ENCODE measurements around the gene OR11H1. TPM values are rescaled to one million over a fixed set of nuclear protein-coding genes. Genes with fewer than 3 reads are reported as not detected.
"Not testable (repeated sequence)": the region's sequence is repeated elsewhere in the genome, so short reads cannot be mapped to it uniquely, and the experiment has no call there.

Gene OR11H1
- not detected for total RNA-seq

- FAIRE-seq; DNase-seq (ENCODE audit: low spot score in 2 of 2): not testable (repeated sequence)
Observed at GRCh38 chr22:15527892-15528291, at the start of gene OR11H1. OR11H1 (plus strand) TSS chr22:15528192; CDS start chr22:15528192, 0 bp downstream.

- FAIRE-seq, result not testable (repeated sequence)
Observed at GRCh38 chr22:15509967-15510366, 18.0 kb upstream of the OR11H1 start.

GRCh38 chr22:15515896-15516295, 12.1 kb upstream of the OR11H1 start:
- FAIRE-seq, result not testable (repeated sequence)

More at GRCh38 chr22:15509967-15510366, 18.0 kb upstream of the OR11H1 start:
- DNase-seq (ENCODE audit: low spot score in 2 of 2), result not testable (repeated sequence)

GRCh38 chr22:15553767-15554166, 25.8 kb downstream of the OR11H1 start:
- not testable (repeated sequence) for FAIRE-seq; DNase-seq (ENCODE audit: low spot score in 2 of 2)

More at GRCh38 chr22:15515896-15516295, 12.1 kb upstream of the OR11H1 start:
- DNase-seq (ENCODE audit: low spot score in 2 of 2), result not testable (repeated sequence)

- FAIRE-seq; DNase-seq (ENCODE audit: low spot score in 2 of 2): not testable (repeated sequence)
Observed at GRCh38 chr22:15563461-15563860, 35.5 kb downstream of the OR11H1 start.

GRCh38 chr22:15565063-15565462, 37.1 kb downstream of the OR11H1 start:
- not testable (repeated sequence) for DNase-seq (ENCODE audit: low spot score in 2 of 2); FAIRE-seq

Other genes starting within 250 kb of the OR11H1 start
- not detected for gene POTEH, start 161.8 kb downstream of the OR11H1 start, total RNA-seq

All from frontal cortex (tissue), 4 donors.